A549 (cell line): ENCODE measurements around the gene SIRT2.

Experiments used
- CBX2 ChIP-seq: fragments of 200-600 bp; sonication (generic); IDR thresholded peaks from 2 replicates; pipeline ENCODE4 v1.6.1; 2016; ENCODE audit warnings: low read depth, mild to moderate bottlenecking, borderline replicate concordance
- CEBPB ChIP-seq, 2 experiments: fragments of >200 bp in 1 of 2; sonication (Bioruptor Twin) in 1 of 2; formaldehyde crosslinking in 1 of 2; IDR thresholded peaks; 2 replicates each; pipeline ENCODE4 v1.6.1; 2012 to 2016
- HOXA7 ChIP-seq: fragments of 250-450 bp; sonication (Bioruptor Pico); IDR thresholded peaks from 2 replicates; pipeline ENCODE4 v1.5.0; 2020; ENCODE audit warnings: mild to moderate bottlenecking, moderate library complexity
- POLR2A ChIP-seq: IDR thresholded peaks from 2 replicates; pipeline ENCODE4 v1.6.1; 2012; ENCODE audit warnings: mild to moderate bottlenecking, low read length
- TFCP2L1 ChIP-seq: fragments of 250-450 bp; sonication (Bioruptor Pico); IDR thresholded peaks from 2 replicates; pipeline ENCODE4 v1.5.0; 2021; ENCODE audit warnings: mild to moderate bottlenecking
- TF ChIP-seq, protein P1 (sequence below): fragments of >200 bp; sonication (Bioruptor Twin); formaldehyde crosslinking; IDR thresholded peaks from 3 replicates; pipeline ENCODE4 v1.5.1; 2016

DNA sequence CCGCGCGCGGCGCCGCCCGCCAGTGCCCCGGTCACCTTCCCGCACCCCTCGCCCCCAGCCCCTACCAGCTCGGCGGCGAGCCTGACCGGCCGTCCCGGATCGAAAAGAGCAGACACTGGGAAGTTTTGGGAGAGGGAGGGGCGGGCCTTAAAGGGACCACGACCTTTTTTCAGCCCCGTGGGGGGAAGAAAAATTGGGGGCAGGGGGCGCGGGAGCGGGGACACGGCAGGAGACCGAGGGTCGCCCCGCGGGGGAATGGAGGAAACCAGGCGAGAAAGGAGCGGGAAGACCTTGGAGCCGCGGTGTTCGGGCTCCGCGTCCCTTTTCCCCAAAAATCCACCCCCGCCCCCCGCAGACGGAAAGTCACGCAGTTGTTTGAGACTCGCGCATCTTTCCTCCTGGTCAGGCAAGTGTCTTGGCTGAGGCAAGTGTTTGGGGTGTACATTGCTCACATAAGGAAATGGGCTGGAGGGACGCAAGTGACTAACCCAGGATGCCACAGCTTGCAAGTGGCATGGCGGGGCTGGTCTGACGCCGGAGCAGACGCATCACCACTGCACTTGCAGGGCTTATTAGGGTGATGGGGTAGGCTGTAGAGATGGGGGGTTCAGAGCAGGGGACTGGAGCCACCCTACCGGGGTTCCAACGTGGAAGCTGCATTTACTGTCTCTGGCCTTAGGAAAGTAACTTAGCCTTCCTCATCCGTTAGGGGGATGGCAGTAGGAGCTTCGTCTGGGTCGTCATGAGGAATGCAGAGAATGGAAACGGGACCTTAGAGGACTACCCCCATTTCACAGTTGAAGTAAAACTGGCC, 47.0 kb downstream of the SIRT2 start:
- TF ChIP-seq CBX2 (no peak), HOXA7 (peak; percentile 68; the same call in 1 of the 2 replicates), TFCP2L1 (CRISPR knock-in tag) (peak; percentile 75; the same call in 1 of the 2 replicates), POLR2A (peak; percentile 89), CEBPB (IDR thresholded peaks at IDR 0.05) (no peak)
- TF ChIP-seq, protein P1, sequence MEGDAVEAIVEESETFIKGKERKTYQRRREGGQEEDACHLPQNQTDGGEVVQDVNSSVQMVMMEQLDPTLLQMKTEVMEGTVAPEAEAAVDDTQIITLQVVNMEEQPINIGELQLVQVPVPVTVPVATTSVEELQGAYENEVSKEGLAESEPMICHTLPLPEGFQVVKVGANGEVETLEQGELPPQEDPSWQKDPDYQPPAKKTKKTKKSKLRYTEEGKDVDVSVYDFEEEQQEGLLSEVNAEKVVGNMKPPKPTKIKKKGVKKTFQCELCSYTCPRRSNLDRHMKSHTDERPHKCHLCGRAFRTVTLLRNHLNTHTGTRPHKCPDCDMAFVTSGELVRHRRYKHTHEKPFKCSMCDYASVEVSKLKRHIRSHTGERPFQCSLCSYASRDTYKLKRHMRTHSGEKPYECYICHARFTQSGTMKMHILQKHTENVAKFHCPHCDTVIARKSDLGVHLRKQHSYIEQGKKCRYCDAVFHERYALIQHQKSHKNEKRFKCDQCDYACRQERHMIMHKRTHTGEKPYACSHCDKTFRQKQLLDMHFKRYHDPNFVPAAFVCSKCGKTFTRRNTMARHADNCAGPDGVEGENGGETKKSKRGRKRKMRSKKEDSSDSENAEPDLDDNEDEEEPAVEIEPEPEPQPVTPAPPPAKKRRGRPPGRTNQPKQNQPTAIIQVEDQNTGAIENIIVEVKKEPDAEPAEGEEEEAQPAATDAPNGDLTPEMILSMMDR: 0 out of 3 replicates have a peak, but pooled peaks have one; percentile 17
